Neuronal stem cell (in vitro differentiated cells): ENCODE measurements around the gene MFAP2.

Experiments used
- DNase-seq: peaks from one replicate; pipeline ENCODE4 v3.0.0-alpha.2; 2013; ENCODE audit warnings: low spot score
- H2AFZ ChIP-seq: one replicate; pipeline ENCODE4 v1.6.1; 2013; ENCODE audit warnings: mild to moderate bottlenecking, low read length, inconsistent platforms
- H2AK5ac ChIP-seq: 2 replicates; pipeline ENCODE4 v1.6.1; 2013; ENCODE audit warnings: low read depth, mild to moderate bottlenecking, inconsistent platforms, low read length, moderate library complexity, mixed read lengths
- H2BK120ac ChIP-seq: 2 replicates; pipeline ENCODE4 v1.6.1; 2013; ENCODE audit warnings: low read depth, mild to moderate bottlenecking, inconsistent platforms, low read length, moderate library complexity, mixed read lengths
- H2BK12ac ChIP-seq: one replicate; pipeline ENCODE4 v1.6.1; 2013; ENCODE audit warnings: low read length, inconsistent platforms
- H2BK15ac ChIP-seq: 2 replicates; pipeline ENCODE4 v1.6.1; 2013; ENCODE audit warnings: mild to moderate bottlenecking, low read length, inconsistent platforms, mixed read lengths
- H2BK5ac ChIP-seq: one replicate; pipeline ENCODE4 v1.6.1; 2013; ENCODE audit warnings: inconsistent platforms, mild to moderate bottlenecking, low read length, moderate library complexity
- H3K14ac ChIP-seq: one replicate; pipeline ENCODE4 v1.6.1; 2013; ENCODE audit warnings: low read length, inconsistent platforms
- H3K18ac ChIP-seq: 2 replicates; pipeline ENCODE4 v1.6.1; 2013; ENCODE audit warnings: low read length, inconsistent platforms
- H3K23ac ChIP-seq: 2 replicates; pipeline ENCODE4 v1.6.1; 2013; ENCODE audit warnings: low read depth, mild to moderate bottlenecking, mixed read lengths, low read length, inconsistent platforms; ENCODE audit not compliant: poor library complexity
- H3K27ac ChIP-seq: replicated peaks from 3 replicates; pipeline ENCODE4 v1.5.1; 2013; ENCODE audit warnings: low read length, inconsistent platforms
- H3K27me3 ChIP-seq, 3 experiments: 2 replicates each; pipeline ENCODE4 v1.6.1; 2013; ENCODE audit warnings: low read length in 3 of 3, mild to moderate bottlenecking in 2 of 3, inconsistent platforms in 1 of 3, low read depth in 1 of 3, mixed read lengths in 1 of 3, moderate library complexity in 1 of 3; ENCODE audit not compliant: control insufficient read depth in 3 of 3, insufficient read depth in 3 of 3
- H3K36me3 ChIP-seq, 2 donors: replicated peaks in 1 of 2; 2 replicates each; pipeline ENCODE4 v1.6.1; 2013; ENCODE audit warnings: low read length in 2 of 2; ENCODE audit not compliant: control insufficient read depth in 2 of 2, insufficient read depth in 2 of 2
- H3K4ac ChIP-seq: 2 replicates; pipeline ENCODE4 v1.6.1; 2013; ENCODE audit warnings: inconsistent platforms, mild to moderate bottlenecking, low read length, moderate library complexity
- H3K4me1 ChIP-seq, 2 donors: 1 replicate in 1 of 2; 2 replicates in 1 of 2; pipeline ENCODE4 v1.6.1; 2013; ENCODE audit warnings: low read length in 2 of 2, low read depth in 1 of 2; ENCODE audit not compliant: control insufficient read depth in 2 of 2, insufficient read depth in 1 of 2
- H3K4me2 ChIP-seq: one replicate; pipeline ENCODE4 v1.6.1; 2013; ENCODE audit warnings: mild to moderate bottlenecking, low read length, inconsistent platforms; ENCODE audit not compliant: insufficient read depth, poor library complexity, severe bottlenecking
- H3K4me3 ChIP-seq, 2 donors: 2 replicates each; pipeline ENCODE4 v1.5.1; 2013; ENCODE audit warnings: low read length in 2 of 2, mild to moderate bottlenecking in 2 of 2, inconsistent platforms in 1 of 2, moderate library complexity in 1 of 2
- H3K79me1 ChIP-seq: one replicate; pipeline ENCODE4 v1.6.1; 2013; ENCODE audit warnings: low read depth, mild to moderate bottlenecking, inconsistent platforms, low read length, moderate library complexity
- H3K9ac ChIP-seq: one replicate; pipeline ENCODE4 v1.6.1; 2013; ENCODE audit warnings: mild to moderate bottlenecking, low read depth, low read length, inconsistent platforms; ENCODE audit not compliant: poor library complexity
- H3K9me3 ChIP-seq, 2 donors: replicated peaks in 1 of 2; 2 replicates each; pipeline versions ENCODE3 to v1.6.1; 2013; ENCODE audit warnings: low read length in 2 of 2, mild to moderate bottlenecking in 2 of 2, inconsistent platforms in 1 of 2, low read depth in 1 of 2, mixed read lengths in 1 of 2, moderate library complexity in 1 of 2; ENCODE audit not compliant: control insufficient read depth in 2 of 2, insufficient read depth in 1 of 2
- H4K8ac ChIP-seq: one replicate; pipeline ENCODE4 v1.6.1; 2013; ENCODE audit warnings: low read depth, mild to moderate bottlenecking, inconsistent platforms, low read length, moderate library complexity
- H4K91ac ChIP-seq: one replicate; pipeline ENCODE4 v1.6.1; 2013; ENCODE audit warnings: low read length, low read depth, mild to moderate bottlenecking, inconsistent platforms; ENCODE audit not compliant: poor library complexity
- WGBS, 2 donors: extraction: QIAGEN DNeasy Blood & Tissue Kit; methylation state at CpG; one replicate each; pipeline ENCODE4 v1.1.7; 2013; ENCODE audit warnings: missing lambda C conversion rate in 2 of 2, mixed read lengths in 1 of 2; ENCODE audit not compliant: insufficient read length in 2 of 2, insufficient replicate concordance in 1 of 2; ENCODE audit errors: extremely low coverage in 2 of 2; 5-methylcytosine and 5-hydroxymethylcytosine counted together

The MFAP2 gene

GRCh38 chr1:16927711-16928485, 52.5 kb downstream of the MFAP2 start:
- Histone ChIP-seq H3K18ac (peak overlapping the region; percentile 97), H2BK12ac (peak overlapping the region; percentile 99), H3K36me3 (peaks cover 18 to 20% of the 10 kb centered on the region in 2 donors), H2BK5ac (peak overlapping the region; percentile 98), H2BK15ac (peak overlapping the region; percentile 100), H3K27ac (peak overlapping the region; percentile 91), H3K79me1 (peaks cover 31% of the 10 kb centered on the region), H3K14ac (peak overlapping the region; percentile 99), H4K91ac (peak overlapping the region; percentile 97), H3K4ac (peak overlapping the region; percentile 91), H3K9me3 (no peaks in the 10 kb centered on the region), H4K8ac (no peak overlapping the region), H3K27me3 (no peaks in the 10 kb centered on the region), H3K9ac (peak overlapping the region; percentile 78), H2BK120ac (no peak overlapping the region), H2AK5ac (peak overlapping the region; percentile 100), H3K4me1 (peaks cover 30 to 34% of the 10 kb centered on the region in 2 donors), H2AFZ (no peak overlapping the region), H3K23ac (peak overlapping the region; percentile 76), H3K4me3 (no peak overlapping the region), H3K4me2 (no peak overlapping the region)
- DNase-seq: no peak
- WGBS, 2 donors: no CpG with 5 or more reads among the region's 13 CpGs

DNA sequence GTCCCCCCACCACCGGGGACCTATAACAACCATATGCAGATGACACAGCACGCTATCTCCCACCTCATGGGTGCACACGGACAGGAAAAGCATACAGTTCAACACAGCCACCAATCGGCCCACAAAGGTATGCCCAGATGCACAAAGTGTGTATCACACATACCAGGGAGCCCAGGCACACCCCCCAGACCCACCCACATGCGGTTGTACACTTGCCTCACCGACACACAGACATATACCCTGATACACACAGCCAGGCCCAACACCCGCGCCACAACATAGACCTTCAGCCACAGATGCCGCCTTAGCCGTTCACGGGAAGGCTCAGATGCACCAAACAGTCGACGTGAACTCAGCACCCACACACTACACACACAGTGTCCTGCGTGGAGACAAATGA, 53.2 kb downstream of the MFAP2 start:
- DNase-seq: no peak
- H3K4me2 ChIP-seq: no peak overlapping the region
- H3K18ac ChIP-seq: peak overlapping the region; percentile 97
- H3K9ac ChIP-seq: peak overlapping the region; percentile 78
- H2BK12ac ChIP-seq: peak overlapping the region; percentile 99
- no CpG with 5 or more reads among the region's 14 CpGs for WGBS, 2 donors
- H2BK5ac ChIP-seq: peak overlapping the region; percentile 98
- peak overlapping the region in 1 of 2 donors; percentile 67 for H3K4me3 ChIP-seq
- peak overlapping the region; percentile 99 for H3K14ac ChIP-seq
- peak overlapping the region; percentile 19 for H2BK120ac ChIP-seq
- H3K27ac ChIP-seq: peak overlapping the region; percentile 91
- H3K4ac ChIP-seq: peak overlapping the region; percentile 91
- H3K4me1 ChIP-seq: peaks cover 30 to 40% of the 10 kb centered on the region in 2 donors
- no peaks in the 10 kb centered on the region for H3K9me3 ChIP-seq
- no peaks in the 10 kb centered on the region for H3K27me3 ChIP-seq
- H3K79me1 ChIP-seq: peaks cover 32% of the 10 kb centered on the region
- peak overlapping the region; percentile 97 for H4K91ac ChIP-seq
- H2AFZ ChIP-seq: no peak overlapping the region
- peak overlapping the region; percentile 76 for H3K23ac ChIP-seq
- peaks cover 15% of the 10 kb centered on the region in 2 donors for H3K36me3 ChIP-seq
- peak overlapping the region; percentile 100 for H2BK15ac ChIP-seq
- H4K8ac ChIP-seq: no peak overlapping the region
- peak overlapping the region; percentile 100 for H2AK5ac ChIP-seq

DNA sequence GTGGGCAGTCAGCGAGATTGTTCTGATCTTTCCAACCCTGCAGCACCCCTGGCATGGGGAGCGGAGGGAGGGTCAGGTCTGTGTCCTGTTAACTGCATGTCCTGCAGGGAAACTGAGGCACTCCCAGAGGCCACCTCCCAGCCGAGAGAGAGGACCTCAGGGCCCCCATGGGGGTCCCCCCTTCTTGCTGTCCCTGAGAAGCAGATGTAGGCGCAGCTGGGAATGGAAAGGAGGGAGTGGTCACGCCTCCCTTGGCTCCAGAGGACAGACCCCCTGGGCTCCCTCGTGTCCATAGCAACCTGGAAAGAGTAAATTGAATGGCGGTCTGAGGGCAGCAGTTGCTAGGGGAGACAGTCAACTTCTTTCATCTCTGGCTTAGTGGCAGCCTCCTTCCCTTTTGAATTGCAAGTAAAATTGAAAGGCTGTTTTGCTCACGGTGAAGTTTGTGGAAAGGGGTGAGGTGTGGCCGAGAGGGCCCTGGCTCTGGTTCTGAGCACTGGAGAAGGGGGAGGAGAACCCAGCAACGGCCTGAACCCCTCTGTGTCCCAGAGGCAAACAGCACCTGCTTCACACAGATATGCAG, 53.8 kb downstream of the MFAP2 start:
- peak overlapping the region; percentile 75 for H2BK15ac ChIP-seq
- no CpG with 5 or more reads among the region's 10 CpGs for WGBS, 2 donors
- H3K27me3 ChIP-seq: no peaks in the 10 kb centered on the region
- peak overlapping the region; percentile 98 for H2BK5ac ChIP-seq
- peak overlapping the region; percentile 53 for H3K9ac ChIP-seq
- H4K91ac ChIP-seq: peak overlapping the region; percentile 97
- peaks cover 13 to 14% of the 10 kb centered on the region in 2 donors for H3K36me3 ChIP-seq
- peak overlapping the region; percentile 62 for H3K4me2 ChIP-seq
- peak overlapping the region; percentile 91 for H3K27ac ChIP-seq
- H3K79me1 ChIP-seq: peaks cover 38% of the 10 kb centered on the region
- H3K4me1 ChIP-seq: peaks cover 34 to 44% of the 10 kb centered on the region in 2 donors
- peak; percentile 88 for DNase-seq
- H3K18ac ChIP-seq: peak overlapping the region; percentile 97
- no peak overlapping the region for H4K8ac ChIP-seq
- H2AK5ac ChIP-seq: peak overlapping the region; percentile 100
- no peak overlapping the region for H2AFZ ChIP-seq
- H3K4ac ChIP-seq: no peak overlapping the region
- no peak overlapping the region for H3K14ac ChIP-seq
- peak overlapping the region; percentile 99 for H2BK12ac ChIP-seq
- H3K23ac ChIP-seq: peak overlapping the region; percentile 76
- peak overlapping the region; percentile 61 for H2BK120ac ChIP-seq
- peak overlapping the region in 1 of 2 donors; percentile 67 for H3K4me3 ChIP-seq
- no peaks in the 10 kb centered on the region for H3K9me3 ChIP-seq
